ENCODE data around the gene MYH7. TPM values are rescaled to one million over a fixed set of nuclear protein-coding genes. Genes with fewer than 3 reads are reported as not detected.
"Not testable (repeated sequence)": the region's sequence is repeated elsewhere in the genome, so short reads cannot be mapped to it uniquely, and the experiment has no call there.

Gene MYH7
- total and polyA plus RNA-seq, 8 donors: 0.23 to 4.9 (median 2.4) TPM; not detected in 4

GRCh38 chr14:23389396-23389795, 46.1 kb downstream of the MYH7 start:
- intact Hi-C loops (cut with DNase I; ENCODE audit: low total_unique reads): no loop called here
- no peaks in the 10 kb centered on the region for H3K36me3 ChIP-seq
- H3K9me3 ChIP-seq: no peaks in the 10 kb centered on the region
- H3K4me1 ChIP-seq: no peaks in the 10 kb centered on the region
- TF ChIP-seq POLR2A (IDR thresholded peaks at IDR 0.05) (no peak), POLR2AphosphoS5 (IDR thresholded peaks at IDR 0.05) (no peak), CTCF (IDR thresholded peaks at IDR 0.05) (no peak), EP300 (IDR thresholded peaks at IDR 0.05) (no peak)
- no peak overlapping the region for H3K27ac ChIP-seq
- H3K4me3 ChIP-seq: no peak overlapping the region
- peaks cover 0 to 8% (median 0%) of the 10 kb centered on the region in 3 donors for H3K27me3 ChIP-seq
- 72 to 79% (median 76%) methylated on average over 12 of the region's 12 CpGs for WGBS, 5 donors
- DNase-seq: no peak

GRCh38 chr14:23388996-23389395, 46.5 kb downstream of the MYH7 start:
- no peak for DNase-seq
- Histone ChIP-seq H3K9me3 (no peaks in the 10 kb centered on the region), H3K4me1 (no peaks in the 10 kb centered on the region), H3K27ac (no peak overlapping the region), H3K4me3 (no peak overlapping the region), H3K27me3 (peaks cover 0 to 8% (median 0%) of the 10 kb centered on the region in 3 donors), H3K36me3 (no peaks in the 10 kb centered on the region)
- intact Hi-C loops (cut with DNase I; ENCODE audit: low total_unique reads): no loop called here
- TF ChIP-seq POLR2AphosphoS5 (IDR thresholded peaks at IDR 0.05) (no peak), POLR2A (IDR thresholded peaks at IDR 0.05) (no peak), CTCF (IDR thresholded peaks at IDR 0.05) (no peak), EP300 (IDR thresholded peaks at IDR 0.05) (no peak)
- 83 to 93% (median 85%) methylated on average over 5 to 8 of the region's 8 CpGs for WGBS, 5 donors

GRCh38 chr14:23387916-23388882, 47.3 kb downstream of the MYH7 start:
- Histone ChIP-seq H3K27me3 (peaks cover 0 to 8% (median 0%) of the 10 kb centered on the region in 3 donors), H3K9me3 (no peaks in the 10 kb centered on the region), H3K4me3 (no peak overlapping the region), H3K4me1 (no peaks in the 10 kb centered on the region), H3K36me3 (no peaks in the 10 kb centered on the region), H3K27ac (no peak overlapping the region)
- DNase-seq: no peak
- WGBS, 5 donors: 73 to 83% (median 81%) methylated on average over 26 of the region's 26 CpGs
- intact Hi-C loops (cut with DNase I; ENCODE audit: low total_unique reads): no loop called here
- TF ChIP-seq EP300 (IDR thresholded peaks at IDR 0.05) (no peak), POLR2AphosphoS5 (IDR thresholded peaks at IDR 0.05) (no peak), CTCF (IDR thresholded peaks at IDR 0.05) (no peak), POLR2A (IDR thresholded peaks at IDR 0.05) (no peak)

GRCh38 chr14:23386999-23387398, 48.5 kb downstream of the MYH7 start:
- Histone ChIP-seq H3K9me3 (no peaks in the 10 kb centered on the region), H3K4me3 (no peak overlapping the region), H3K4me1 (no peaks in the 10 kb centered on the region), H3K27me3 (peaks cover 0 to 13% (median 0%) of the 10 kb centered on the region in 3 donors), H3K27ac (no peak overlapping the region), H3K36me3 (no peaks in the 10 kb centered on the region)
- DNase-seq: no peak
- intact Hi-C loops (cut with DNase I; ENCODE audit: low total_unique reads): no loop called here
- WGBS, 5 donors: 82 to 92% (median 85%) methylated on average over 1 of the region's 1 CpG
- TF ChIP-seq EP300 (IDR thresholded peaks at IDR 0.05) (no peak), CTCF (IDR thresholded peaks at IDR 0.05) (no peak), POLR2AphosphoS5 (IDR thresholded peaks at IDR 0.05) (no peak), POLR2A (IDR thresholded peaks at IDR 0.05) (no peak)

- H3K4me3 ChIP-seq; DNase-seq; H3K27ac ChIP-seq; intact Hi-C loops (cut with DNase I; ENCODE audit: low total_unique reads); H3K36me3 ChIP-seq; H3K9me3 ChIP-seq; H3K4me1 ChIP-seq: not testable (repeated sequence)
- WGBS, 5 donors: 79 to 87% (median 85%) methylated on average over 12 to 17 of the region's 17 CpGs
- peaks cover 0 to 20% (median 0%) of the 10 kb centered on the region in 3 donors for H3K27me3 ChIP-seq
Observed at GRCh38 chr14:23386266-23386657, 49.2 kb downstream of the MYH7 start.
